8988T (cell line): ENCODE results near the gene ATP2A1.
"Not testable (repeated sequence)": the region's sequence is repeated elsewhere in the genome, so short reads cannot be mapped to it uniquely, and the experiment has no call there.

Experiments
- DNase-seq: peaks from one replicate; pipeline ENCODE4 v3.0.0; 2011

Gene ATP2A1

GRCh38 chr16:28883221-28883996 is 5.1 kb downstream of the ATP2A1 start:
- DNase-seq, result no peak

DNA sequence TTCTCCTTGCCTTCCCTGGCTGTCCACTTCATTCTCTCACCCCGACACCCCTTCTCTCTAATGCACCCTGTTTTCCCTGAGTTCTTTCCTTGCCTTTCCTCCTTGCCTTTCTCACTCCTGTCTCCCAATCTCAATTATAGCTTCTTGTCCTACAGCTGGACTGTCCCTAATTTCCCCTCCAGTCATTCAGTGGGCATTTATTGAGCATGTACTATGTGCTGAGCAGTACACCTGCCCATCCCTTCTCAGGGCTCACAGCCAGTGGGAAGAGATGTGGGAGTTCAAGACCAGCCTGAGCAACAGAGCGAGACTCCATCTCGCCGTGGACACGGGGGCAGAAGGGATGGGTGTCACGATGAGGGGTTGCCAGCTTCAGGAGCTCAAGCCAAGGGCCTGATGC is 5.8 kb downstream of the ATP2A1 start:
- DNase-seq, result no peak

DNA sequence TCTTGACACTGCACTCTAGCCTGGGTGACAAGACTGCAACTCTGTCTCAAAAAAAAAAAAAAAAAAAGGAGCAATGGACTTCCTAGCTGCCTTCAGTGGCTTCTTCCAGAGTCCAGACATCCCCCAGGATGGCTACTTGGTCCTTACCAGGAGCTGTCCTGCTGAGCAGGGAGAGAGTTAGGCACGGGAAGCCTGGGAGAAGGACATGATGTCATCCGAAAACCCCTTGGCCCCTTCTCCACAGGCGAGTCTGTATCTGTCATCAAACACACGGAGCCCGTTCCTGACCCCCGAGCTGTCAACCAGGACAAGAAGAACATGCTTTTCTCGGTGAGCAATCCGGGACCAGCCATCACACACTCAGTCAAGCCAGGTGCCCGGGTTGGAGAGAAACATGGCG is 8.7 kb downstream of the ATP2A1 start:
- no peak for DNase-seq

- DNase-seq, result not testable (repeated sequence)
Measured at GRCh38 chr16:28890355-28890754, 12.1 kb downstream of the ATP2A1 start.

GRCh38 chr16:28891964-28892890 is 13.9 kb downstream of the ATP2A1 start:
- no peak for DNase-seq

DNA sequence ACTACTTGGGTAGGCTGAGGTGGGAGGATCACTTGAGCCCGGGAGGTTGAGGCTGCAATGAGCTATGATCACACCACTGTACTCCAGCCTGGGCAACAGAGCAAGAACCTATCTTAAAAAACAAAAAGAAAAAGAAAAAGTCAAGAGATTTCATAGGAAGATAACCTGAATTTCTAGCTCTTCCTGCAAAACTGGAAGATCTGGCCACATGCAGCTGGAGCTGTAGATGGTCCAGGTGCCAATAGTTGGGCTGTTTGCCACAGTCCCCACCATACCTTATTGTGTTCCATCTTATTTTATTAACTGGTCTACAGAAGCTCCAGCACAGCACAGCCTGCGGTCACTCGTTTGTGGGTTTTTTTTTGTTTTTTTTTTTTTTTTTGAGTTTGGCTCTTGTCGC is 15.0 kb downstream of the ATP2A1 start:
- no peak for DNase-seq

GRCh38 chr16:28895609-28896008 is 17.3 kb downstream of the ATP2A1 start:
- DNase-seq, result no peak

DNA sequence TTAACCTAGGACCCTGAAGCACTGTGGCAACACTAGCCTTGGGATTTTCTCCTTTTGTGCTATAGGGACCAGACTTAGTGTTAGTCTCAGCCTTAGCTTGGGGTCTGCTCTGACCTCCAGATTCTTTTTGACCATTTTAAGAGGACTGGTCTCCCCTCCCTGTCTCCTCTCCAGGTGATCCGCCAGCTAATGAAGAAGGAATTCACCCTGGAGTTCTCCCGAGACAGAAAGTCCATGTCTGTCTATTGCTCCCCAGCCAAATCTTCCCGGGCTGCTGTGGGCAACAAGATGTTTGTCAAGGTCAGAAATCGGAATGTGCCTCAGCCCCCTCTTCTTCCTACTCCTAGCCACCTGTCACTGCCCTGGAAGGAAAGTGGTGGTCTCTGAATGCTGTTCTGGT is 19.5 kb downstream of the ATP2A1 start:
- no peak for DNase-seq

DNA sequence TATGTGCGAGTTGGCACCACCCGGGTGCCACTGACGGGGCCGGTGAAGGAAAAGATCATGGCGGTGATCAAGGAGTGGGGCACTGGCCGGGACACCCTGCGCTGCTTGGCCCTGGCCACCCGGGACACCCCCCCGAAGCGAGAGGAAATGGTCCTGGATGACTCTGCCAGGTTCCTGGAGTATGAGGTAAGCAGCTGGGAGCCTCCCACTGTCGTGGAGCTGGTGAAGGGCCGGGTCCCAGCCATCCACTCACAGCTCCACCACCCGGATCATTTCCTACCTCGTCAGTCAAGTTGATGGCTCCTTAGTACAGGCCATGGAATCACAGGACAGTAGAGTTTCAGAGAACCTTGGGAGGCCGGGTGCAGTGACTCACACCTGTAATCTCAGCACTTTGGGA is 20.0 kb downstream of the ATP2A1 start:
- no peak for DNase-seq

GRCh38 chr16:28898942-28899341 is 20.7 kb downstream of the ATP2A1 start:
- DNase-seq, result no peak

DNA sequence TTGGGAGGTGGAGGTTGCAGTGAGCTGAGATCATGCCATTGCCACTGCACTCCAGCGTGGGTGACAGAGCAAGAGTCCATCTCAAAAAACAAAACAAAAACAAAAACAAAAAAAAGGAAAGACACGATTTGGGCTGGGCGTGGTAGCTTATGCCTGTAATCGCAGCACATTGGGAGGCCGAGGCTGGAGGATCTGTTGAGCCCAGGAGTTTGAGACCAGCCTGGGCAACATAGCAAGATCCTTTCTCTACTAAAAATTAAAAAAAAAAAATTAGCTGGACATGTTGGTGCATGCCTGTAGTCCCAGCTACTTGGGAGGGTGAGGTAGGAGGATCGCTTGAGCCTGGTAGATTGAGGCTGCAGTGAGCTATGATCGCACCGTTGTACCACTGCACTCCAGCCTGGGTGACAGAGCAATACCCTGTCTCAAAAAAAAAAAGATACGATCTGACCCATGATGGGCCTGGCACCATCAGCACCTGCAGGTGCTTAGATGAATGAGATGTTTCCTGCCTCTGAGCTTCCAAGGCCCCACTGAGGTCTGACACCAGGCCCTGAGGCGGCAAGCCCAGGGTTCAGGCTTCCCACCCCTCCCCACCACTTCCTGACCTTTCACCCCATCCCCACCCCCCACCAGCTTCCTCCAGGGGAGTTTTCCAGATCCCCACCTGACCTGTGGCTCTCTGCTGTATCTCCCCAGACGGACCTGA is 21.7 kb downstream of the ATP2A1 start:
- DNase-seq, result no peak

- no peak for DNase-seq
Measured at GRCh38 chr16:28900601-28901000, 22.3 kb downstream of the ATP2A1 start.

- no peak for DNase-seq
Measured at GRCh38 chr16:28901862-28902261, 23.6 kb downstream of the ATP2A1 start.

DNA sequence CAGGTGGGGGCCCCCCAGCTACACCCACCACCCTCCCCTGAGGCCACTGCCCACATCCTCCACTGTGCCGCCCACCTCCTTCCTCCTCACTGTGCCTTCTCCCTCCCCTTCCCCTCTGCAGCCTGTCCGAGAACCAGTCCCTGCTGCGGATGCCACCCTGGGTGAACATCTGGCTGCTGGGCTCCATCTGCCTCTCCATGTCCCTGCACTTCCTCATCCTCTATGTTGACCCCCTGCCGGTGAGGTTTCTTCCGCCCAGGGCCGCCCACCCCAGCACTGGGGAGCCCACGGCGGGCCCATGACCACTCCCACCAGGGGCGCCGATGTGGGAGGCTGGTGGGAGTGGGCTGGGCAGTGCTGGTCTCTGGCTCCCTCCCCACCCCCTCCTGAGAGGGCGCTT is 24.6 kb downstream of the ATP2A1 start:
- DNase-seq, result no peak

- DNase-seq, result no peak
Measured at GRCh38 chr16:28903344-28904042, 25.2 kb downstream of the ATP2A1 start.

GRCh38 chr16:28904363-28904762 is 26.1 kb downstream of the ATP2A1 start:
- no peak for DNase-seq

DNA sequence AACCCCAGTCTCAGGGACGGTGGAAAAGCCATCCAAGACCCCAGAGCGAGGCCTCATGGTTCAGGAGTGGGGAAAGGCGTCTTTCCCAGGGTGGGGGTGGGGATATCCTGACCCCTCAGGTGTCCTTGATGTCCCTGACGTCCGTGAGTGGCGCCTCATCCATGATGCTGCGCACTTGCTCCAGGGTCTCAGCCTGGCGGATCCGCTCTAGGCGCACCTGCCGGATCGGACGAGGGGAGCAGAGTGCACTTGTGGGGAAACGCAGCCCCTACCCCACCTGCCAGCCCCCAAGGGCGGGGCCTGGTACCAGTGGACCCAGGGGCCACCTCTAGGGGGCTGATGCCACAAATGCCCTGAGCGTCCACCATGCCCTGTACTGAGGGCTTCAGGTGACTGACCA is 26.5 kb downstream of the ATP2A1 start:
- DNase-seq, result no peak

DNA sequence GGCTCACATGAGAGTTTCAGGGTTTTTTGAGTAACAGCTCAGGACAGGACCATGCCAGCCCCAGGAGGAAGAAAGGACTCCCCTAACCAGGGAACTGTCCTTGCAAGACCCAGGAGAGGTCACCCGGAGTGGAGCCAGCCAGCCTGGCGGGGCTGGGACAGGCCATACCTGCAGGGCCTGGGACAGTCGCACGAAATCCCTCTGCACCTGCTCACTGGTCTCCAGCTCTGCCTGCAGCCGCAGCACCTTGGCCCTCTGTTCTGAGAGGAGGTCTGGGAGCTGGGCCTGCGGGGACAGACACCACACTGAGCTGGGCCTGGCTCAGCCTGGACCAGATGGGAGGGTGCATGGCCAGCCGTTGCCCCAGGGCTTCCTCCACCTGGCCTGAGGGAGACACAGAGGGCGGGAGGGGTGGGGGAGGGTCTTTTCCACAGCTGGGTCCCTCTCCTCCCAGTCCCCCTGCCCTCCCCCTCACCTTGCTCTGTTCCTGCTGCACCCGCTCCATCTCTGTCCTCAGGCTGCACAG is 27.0 kb downstream of the ATP2A1 start:
- no peak for DNase-seq

DNA sequence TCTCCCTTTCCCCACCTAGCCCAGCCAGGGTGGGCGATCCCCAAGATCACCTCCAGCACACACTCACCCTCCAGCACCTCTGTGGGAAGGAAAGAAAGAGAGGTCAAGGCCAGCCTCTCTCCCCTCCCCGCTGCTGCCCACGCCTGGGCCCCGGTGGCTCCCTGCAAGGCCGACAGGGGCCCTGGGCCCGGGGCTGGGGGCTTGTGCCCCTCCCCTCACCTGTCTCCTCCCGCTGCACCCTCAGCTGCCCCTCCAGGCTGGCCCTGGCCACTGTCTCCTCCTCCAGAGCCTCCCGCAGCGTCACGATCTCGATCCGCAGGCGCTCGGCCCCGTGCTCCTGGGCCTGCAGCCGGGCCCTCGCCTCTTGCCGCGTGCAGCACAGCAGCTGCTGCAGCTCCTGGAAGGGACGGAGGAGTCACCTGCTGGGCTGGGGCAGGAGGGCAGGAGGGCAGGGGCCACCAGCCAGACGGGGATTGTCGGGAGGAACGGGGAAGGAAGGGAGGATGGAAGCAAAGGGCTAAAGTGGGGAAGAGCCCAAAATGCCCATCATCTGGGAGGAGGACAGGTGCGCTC is 27.6 kb downstream of the ATP2A1 start:
- no peak for DNase-seq

DNA sequence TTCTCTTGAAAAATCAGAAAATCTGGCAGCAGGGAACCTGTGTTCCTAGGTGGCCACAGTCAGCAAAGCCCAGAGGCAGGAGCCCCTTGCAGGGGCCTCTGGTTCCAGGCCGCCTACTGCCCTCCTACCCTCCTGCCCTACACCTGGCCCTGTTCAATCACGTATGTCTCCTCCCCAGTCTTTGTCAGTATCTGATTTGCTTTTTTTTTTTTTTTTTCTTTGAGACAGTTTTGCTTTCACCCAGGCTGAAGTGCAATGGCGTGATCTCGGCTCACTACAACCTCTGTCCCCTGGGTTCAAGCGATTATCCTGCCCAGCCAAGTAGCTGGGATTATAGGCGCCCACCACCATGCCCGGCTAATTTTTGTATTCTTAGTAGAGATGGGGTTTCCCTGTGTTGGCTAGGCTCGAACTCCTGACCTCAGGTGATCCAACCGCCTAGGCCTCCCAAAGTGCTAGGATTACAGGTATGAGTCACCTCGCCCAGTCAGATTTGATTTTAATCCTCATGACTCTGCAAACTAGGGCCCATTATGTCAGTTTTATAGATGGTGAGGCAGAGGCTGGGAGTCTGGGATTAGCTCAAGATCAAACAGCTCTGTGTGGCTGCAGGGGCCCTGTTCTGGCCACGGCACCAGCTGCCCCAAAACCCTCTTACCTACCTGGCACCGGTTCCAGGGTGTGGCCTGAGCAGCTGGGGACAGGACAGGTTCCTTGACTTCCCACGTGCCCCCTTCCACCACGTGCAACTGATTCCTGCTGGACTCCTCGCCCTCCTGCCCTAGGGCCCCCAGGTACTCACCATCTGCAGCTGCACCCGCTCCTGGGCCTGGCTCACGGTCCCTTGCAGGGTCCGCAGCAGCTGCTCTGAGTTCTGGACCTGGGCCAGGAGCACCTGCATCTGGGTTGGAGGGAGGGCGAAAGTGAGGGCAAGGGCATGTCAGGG is 32.1 kb downstream of the ATP2A1 start:
- DNase-seq, result no peak

DNA sequence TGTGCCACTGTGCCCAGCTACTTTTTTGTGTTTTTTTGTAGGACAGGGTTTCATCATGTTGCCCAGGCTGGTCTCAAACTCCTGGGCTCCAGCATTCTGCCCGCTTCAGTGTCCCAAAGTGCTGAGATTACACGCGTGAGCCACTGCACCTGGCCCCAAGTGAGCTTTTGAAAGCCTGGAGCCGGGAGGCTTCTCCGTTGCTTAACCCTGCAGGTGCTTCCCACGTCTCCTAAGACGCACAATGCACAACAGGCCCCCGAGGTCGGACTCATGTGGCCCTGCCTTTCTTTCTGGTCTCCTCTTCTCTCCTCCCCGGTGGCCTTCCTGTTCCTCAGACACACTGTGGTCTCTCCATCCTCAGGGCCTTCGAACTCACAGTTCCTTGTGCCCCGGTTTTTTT is 34.3 kb downstream of the ATP2A1 start:
- DNase-seq, result no peak
